Raji (cell line): ENCODE measurements around the gene AMER2.

ENCODE experiments used
- POLR2A ChIP-seq: IDR thresholded peaks from 2 replicates; pipeline ENCODE4 v1.6.1; 2011; ENCODE audit warnings: low read depth, low read length, control low read depth; ENCODE audit not compliant: insufficient read depth

Gene AMER2

DNA sequence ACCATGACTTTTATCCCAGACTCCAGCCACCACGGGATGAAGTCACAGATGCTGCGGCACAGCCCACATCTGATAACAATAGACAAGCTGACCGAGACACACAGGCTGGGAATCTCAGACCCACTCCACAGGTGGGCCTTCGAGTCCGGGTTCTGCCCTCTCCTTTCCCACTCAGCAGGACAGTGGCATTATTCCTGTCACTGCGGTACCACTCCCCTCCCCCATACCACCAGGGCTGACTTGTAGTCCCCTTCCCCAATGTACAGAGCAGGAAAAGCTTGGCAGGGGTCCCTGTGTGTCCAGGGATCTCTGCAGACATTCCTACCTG is 179 bp upstream of the AMER2 start:
- no peak for TF ChIP-seq POLR2A

GRCh38 chr13:25171170-25171516 is 945 bp downstream of the AMER2 start:
- no peak for TF ChIP-seq POLR2A

- TF ChIP-seq POLR2A: no peak
Measured at GRCh38 chr13:25170554-25171111, 1.5 kb downstream of the AMER2 start.

- TF ChIP-seq POLR2A: no peak
Measured at GRCh38 chr13:25169951-25170553, 2.0 kb downstream of the AMER2 start.

- TF ChIP-seq POLR2A: no peak
Measured at GRCh38 chr13:25169356-25169755, 2.7 kb downstream of the AMER2 start.

- TF ChIP-seq POLR2A: no peak
Measured at GRCh38 chr13:25168790-25169189, 3.3 kb downstream of the AMER2 start.

DNA sequence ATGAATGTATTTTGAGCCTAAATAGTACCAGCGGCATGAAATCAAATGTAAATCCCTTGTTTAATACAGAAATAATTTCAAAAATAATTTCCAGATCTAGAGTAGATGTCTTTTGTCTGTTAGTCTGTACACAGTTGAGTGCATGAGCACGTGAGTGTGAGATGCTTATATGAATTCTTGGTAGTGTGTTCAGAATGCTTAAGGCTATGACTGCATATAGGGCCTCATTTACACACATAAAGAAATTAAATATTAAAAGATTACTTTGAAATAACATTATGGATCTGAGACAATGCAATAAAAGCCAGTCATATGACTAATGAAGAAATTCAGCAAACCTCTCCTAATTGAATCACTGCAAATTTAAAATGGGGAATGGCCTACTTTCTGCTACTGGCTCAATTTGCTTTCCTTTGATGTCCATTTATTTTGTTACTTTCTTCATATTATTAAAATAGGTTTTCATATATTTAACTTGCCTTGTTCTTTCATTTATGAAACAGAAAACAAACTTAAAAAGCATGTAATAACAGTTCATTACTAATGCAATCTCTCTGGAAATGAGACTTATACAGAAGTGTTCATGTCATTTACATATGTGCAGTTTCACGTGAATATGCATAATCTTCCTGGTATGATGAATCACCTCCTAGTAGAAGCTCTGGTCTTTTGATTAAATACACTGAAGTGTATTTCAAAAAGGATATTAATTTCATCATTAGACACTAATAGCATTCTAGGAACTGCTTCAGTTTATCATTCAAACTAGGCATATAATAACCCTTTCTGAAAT is 4.5 kb downstream of the AMER2 start:
- no peak for TF ChIP-seq POLR2A

- TF ChIP-seq POLR2A: no peak
Measured at GRCh38 chr13:25166306-25166705, 5.8 kb downstream of the AMER2 start.

DNA sequence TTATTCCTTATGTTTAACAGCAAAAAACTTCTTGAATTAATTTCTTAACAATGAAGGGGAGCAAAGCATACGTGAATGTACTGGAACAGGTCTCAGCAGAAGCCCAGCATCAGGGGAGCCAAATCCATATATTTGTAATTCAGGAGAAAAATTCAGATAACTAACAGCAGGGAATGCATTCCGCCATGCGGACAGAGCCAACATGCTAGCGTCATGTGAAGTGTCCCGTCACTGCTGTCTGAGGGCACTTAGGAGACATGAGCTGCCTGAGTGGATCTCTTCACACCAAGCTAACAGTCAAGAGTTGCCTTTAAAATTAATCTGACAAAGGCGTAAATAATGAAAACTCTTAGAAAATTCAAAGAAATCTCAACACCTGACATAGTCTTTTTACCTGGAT is 6.4 kb downstream of the AMER2 start:
- TF ChIP-seq POLR2A: no peak

DNA sequence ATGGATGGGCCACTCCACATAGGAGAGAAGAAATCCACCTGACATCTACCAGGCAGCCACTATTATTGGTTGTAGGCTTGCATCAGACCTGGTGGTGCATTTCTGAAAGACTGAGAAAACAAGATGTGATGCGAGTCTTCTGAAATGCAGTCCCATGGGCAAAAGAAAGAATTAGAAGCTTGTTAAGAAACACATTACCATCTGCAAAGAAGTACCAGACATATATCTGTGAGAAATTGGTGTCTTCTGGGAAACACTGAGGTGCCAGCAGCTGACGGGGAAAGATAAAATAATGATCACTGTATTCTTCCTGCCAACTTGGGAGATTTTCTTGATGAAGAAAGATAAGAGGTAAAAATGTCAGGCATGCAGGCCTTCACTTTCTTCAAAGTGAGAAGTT is 14.4 kb downstream of the AMER2 start:
- TF ChIP-seq POLR2A: no peak

DNA sequence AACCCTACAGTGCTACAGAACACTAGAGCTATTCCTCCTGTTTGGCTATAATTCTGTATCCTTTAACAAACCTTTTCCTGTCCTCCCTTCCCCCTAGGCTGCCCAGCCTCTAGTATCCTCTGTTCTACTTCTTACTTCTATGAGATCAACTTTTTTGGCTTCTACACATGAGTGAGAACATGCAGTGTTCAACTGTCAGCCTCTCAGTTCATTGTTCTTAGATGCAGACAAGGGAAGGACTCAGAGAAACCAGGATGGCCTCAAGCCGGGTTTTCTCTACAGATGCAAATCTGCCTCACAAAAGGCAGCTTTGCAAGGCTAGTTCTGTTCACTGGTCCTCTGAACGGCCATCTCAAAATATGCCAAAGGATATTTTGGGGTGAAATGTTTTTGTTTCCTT is 18.4 kb downstream of the AMER2 start:
- no peak for TF ChIP-seq POLR2A

- no peak for TF ChIP-seq POLR2A
Measured at GRCh38 chr13:25151626-25152195, 20.4 kb downstream of the AMER2 start.

DNA sequence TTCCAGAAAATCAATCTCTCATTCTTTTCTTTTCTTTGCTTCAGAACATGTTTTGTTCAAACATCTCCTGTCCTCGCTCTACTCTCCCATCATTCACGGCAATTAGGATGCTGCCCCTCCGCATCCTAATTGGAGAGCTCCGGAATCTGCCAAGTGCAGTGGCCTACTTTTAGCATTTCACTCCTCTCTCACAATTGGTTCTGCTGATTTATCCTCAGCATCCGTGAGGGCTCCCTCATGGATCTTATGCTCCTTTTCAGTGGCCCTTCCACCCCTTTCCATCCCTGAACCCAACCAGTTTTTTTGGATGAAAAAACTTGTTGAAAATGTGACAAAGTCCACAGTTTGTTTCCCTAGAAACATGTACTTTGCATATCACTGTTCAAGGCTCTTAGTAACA is 22.4 kb downstream of the AMER2 start:
- TF ChIP-seq POLR2A: no peak

GRCh38 chr13:25148402-25148771 is 23.7 kb downstream of the AMER2 start:
- TF ChIP-seq POLR2A: no peak

DNA sequence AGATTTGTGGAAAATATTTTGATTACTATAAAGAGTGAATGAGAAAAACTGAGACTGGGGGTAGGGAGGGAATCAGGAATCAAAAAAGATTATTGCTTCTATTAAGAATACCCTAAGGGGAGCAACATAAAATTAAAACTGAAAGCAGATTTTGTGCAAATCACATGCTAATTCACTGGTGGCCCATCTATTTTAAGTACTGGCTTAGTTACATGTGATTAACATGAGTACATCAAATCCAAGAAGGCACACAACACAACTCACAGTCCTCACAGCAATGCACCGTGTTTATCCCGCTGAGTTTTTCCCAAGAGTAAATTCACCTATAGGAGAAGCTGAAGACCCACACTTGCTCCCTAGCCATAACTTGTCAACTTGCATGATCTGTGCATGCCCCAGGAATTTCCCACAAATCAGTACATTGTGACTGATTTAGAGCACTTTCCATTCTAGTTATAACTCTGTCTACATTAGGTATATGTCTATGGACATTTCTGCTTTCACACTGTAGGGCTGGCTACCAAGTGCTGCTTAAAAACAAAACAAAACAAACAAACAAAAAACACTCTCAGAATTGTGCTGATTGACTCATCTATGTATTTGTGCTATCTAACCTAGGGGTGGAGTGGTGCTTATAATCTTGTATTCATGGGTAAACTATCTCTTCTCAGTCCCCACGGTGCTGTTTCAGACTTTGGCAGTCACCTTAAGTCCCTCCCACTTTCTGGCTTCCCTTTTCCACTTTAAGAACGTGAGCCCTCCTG is 24.3 kb downstream of the AMER2 start:
- TF ChIP-seq POLR2A: no peak

DNA sequence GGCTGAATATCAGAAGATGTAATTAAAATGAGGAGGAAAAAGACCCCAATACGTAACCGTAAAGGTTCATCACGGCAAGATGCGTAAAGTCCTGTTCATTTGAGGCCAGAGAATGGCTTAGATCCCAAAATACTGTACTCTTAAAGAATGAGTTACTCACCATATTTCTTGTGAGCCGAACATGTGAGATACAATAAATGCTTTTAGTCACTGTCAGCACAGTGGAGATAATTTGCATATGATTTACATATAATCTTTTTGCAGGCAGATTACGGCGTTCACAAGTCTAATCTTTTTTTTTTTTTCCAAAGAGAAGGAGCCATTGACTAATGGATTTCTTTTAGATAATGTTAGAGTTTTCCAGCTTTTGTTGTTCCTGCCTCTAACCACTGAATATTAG is 28.4 kb downstream of the AMER2 start:
- no peak for TF ChIP-seq POLR2A

DNA sequence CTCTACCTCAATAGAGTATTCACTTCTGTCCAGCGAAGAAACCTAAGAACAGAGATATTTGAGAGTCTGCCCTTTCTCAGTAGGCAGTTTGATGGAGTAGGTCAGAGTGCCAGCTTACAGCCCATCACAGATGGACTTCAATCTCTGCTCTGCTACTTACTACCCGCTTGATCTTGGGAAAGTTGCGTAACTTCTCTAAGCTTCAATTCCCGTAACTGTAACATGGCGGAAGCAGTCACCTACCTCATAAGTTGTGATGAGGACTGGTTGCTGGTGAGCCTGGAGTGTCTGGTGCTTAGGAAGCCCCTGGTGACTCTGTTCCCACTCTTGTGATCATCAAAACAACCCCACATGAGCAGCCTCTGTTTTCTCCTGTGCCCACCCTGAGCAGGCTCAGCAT is 31.0 kb downstream of the AMER2 start:
- TF ChIP-seq POLR2A: no peak

DNA sequence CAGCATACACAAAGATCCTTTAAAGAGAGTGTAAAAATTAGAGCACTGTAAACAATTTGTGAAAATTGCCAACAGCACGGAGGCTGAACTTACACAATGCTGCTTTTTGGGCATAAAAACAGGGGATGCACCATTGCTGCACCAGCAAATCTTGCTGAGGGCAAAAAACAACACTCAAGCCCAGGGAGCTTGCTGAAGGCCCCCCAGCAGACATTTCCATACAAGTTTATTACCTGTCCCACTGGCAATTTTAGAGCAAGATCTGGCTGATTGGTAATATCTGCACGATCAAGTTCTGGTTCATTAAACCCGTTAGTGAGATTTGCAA is 34.3 kb downstream of the AMER2 start:
- no peak for TF ChIP-seq POLR2A
